NCI-H446 (cell line): ENCODE data around the gene EFCAB6.

Experiments
- DNase-seq, 2 experiments: peaks; one replicate each; lab custom pipeline; 2025; lab: John Stamatoyannopoulos, UW

EFCAB6 gene

DNA sequence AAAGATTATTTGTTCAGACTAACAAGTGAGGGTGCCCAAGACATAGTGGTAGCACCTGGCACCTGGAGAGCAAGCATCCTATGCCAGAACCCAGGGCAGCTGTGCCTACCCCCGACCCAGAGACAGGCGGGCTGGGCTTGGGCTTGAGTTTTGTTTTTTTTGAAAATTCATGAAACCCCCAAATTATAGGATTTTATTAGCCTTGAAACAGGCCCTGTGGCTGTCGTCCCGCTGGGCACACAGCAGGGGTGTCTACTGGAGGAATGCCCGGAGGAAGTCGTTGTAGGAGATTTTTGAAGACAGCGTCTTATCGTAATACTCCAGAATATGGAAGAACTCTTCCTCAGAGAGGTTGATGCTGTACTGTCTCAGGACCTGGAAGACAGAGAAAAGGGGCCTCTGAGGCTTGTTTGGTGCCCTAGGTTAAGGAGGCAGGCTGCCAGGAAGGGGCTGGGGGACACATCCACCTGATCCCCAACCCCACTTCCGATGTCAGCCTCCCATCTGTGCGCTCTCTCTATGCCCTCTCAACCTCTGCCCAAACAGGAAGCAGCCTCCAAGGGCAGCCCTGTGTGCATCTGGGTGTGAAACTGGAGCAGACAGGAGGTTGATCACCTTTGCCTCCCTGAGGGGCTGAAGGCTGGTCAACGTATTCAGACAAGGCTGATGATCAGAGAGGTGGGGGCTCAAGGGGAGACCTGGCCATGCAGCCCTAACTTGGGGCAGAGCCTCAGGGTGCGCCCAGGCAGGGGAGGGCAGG lies 283.3 kb downstream of the EFCAB6 start:
- DNase-seq, result no peak

DNA sequence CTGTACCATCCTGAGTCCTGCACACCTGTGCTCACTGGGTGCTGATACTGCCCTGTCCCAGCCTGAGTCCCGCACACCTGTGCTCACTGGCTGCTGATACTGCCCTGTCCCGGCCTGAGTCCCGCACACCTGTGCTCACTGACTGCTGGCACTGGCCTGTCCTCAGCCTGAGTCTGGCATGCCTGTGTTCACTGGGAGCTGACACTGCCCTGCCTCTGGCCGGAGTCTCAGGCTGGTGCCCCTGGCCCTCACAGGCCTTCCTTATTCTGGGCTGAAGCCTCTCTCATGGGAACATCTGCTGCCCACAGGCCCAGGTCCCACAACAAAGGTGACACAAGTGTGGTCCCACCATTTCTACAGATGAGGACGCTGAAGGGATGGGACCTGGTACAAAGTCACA lies 285.2 kb downstream of the EFCAB6 start:
- DNase-seq, result no peak

GRCh38 chr22:43526117-43526655 lies 285.9 kb downstream of the EFCAB6 start:
- no peak for DNase-seq

DNA sequence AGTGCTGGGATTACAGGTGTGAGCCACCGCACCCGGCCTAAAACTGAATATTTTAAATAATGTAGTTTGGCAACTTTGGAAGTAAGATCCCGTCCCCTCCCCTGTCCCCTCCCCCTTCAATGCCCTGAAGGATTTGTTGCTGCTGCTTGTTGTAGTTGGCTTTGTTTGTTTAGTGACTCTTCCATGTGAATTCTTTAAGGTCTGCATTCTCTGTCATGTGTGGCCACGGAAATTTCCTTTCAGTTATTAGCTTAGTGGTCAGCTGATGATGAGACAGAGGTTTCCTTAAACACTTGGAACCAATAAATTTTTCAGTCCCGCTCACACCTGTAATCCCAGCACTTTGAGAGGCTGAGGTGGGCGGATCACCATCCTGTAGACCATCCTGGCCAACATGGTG lies 290.4 kb downstream of the EFCAB6 start:
- no peak for DNase-seq

- no peak for DNase-seq
These were observed 291.5 kb downstream of the EFCAB6 start for GRCh38 chr22:43520632-43521039.

DNA sequence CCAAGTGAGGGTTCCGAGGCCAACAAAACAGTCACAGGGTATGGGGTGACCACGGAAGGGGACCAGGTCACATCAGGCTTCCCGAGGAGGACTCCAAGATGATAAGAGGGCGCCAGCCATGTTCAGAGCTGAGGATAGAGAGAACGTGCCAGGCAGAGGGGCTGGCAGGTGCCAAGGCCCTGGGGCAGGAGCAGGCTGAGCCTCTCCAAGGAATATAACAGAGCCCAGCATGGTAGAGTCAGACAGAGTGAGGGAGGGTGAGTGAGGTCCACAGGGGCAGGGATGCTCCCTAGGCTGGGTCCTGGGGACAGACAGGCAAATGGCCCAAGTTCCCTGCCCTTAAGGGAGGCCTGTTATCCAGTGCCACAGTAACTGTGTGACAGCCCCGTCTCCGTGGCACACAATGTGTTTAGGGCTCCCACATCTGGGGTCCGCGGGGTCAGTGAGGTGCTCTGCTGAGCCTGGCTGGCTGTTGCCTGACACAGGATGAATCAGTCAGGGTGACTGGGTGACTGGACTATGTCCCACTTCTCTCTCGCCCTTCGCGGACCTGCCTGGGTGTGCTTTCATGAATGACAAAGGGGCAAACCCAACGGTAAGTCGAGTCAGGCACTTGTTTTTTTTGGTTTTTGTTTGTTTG lies 295.0 kb downstream of the EFCAB6 start:
- DNase-seq, result no peak

GRCh38 chr22:43516386-43516785 lies 295.7 kb downstream of the EFCAB6 start:
- no peak for DNase-seq

GRCh38 chr22:43515902-43516301 lies 296.2 kb downstream of the EFCAB6 start:
- DNase-seq, result no peak

DNA sequence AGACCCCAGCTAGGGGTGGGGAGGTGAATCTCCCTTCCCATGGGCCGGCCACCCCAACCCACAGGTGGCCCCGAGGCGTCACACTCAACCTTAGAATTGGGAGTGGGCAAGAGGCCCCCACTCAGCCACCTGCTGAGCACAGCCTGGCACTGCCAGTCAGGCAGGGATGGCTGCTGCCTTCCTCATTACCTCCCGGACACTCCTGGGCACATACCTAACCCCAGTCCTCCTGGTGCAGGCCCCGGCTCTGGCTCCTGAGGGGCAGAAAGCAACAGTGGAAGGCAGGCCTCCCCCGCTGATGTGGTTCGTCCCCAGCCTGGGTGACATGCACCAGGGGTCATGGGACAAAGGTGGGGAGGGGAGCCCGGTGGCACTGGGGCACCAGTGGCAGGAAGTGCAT lies 296.7 kb downstream of the EFCAB6 start:
- no peak for DNase-seq

- no peak for DNase-seq
These were observed 297.5 kb downstream of the EFCAB6 start for GRCh38 chr22:43514476-43515157.

DNA sequence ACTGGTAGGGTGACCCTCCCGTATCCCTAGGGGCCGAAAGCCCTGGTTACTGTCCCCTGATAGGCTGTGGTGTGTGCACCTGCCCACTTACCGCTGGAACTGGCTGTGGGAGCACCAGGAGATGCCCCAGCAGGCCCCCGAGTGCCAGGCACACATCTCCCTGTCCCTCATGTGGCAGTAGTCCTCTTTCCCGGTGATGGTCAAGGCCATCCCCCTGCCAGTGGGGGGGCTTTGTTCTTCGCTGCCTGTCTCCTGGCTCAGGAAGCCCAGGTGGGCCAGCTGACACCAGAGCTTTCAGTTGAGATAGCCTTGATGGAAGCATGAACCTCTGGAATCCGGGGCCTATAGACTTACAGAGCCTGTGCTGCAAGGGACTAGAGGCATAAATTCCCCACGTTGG lies 299.8 kb downstream of the EFCAB6 start:
- DNase-seq, result no peak

DNA sequence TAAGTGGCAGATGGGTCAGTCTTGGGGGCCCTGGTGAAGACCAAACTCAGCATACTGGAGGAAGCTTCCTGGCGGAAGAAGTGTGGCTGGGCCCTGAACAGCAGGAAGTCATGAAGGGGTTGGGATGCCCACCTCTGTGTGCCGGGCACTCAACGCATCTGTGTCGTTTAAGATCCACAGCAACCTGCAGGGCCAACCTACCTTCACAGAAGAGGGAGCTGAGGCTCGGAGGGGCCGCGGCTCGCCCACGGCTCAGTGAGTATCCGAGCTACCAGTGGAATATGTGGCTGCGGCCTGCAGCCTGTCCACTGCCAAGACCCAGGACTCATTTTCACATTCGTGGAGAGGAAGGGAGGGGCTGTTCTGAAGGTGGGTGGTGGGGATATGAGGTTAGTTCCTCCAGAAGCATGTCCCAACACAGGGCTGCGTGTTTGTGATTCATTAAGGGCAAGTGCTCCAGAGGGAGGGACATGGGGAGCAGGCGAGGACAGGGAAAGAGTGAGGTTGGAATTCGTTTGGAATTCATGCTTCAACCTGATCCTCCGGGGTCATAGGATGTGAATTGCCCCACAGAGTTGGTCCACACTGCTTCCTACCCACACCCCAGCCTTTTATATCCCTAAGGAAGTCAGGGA lies 300.7 kb downstream of the EFCAB6 start:
- DNase-seq, result no peak

DNA sequence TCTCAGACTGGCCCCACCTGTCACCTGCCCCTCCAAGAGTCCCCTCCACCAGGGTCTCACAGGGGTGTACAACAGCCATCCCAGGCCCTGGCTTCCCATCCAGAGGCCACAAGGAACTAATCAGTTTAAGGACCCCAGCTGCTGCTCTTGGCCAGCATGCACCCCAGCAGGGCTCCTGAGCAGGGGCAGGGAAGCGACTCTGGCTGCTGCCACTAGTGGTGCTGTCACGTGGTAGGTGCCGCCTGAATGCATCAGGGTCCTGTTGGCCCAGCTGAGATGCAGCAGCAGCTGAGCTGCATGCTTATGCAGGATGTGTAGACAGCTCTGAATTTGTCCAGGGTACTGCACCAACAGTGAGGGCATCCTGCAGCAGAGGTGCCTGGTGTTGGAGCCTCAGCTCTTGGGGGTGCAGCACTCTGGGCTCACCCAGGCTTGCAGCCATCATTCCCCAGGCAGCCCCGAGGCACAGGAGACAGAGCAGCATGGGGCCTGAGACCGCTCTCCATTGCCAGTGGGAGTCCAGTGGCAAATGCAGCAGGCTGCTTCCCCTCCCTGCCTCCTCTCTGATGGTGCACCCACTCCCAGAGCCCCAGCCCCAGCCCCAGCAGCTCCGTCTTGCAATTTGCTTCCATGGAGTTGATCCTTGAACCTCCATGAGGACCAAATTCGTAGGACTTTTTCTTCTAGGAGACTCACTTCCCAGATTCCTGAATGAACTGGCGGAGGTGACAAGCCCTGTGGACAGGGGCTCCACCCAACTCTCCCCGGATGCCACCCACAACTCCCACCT lies 301.6 kb downstream of the EFCAB6 start:
- no peak for DNase-seq

DNA sequence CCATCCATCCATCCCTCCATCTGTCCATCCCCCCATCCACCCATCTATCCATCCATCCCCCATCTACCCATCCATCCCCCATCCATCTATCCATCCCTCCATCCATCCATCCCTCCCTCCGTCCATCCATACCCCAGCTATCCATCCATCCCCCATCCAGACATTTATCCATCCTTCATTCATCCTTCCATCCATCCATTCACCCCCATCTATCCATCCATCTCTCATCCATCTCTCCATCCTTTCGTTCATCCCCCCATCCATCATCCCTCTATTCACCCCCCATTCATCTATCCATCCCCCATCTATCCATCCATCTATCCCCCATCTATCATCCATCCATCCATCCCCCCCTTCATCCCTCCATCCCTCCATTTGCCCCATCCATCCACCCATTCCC lies 302.8 kb downstream of the EFCAB6 start:
- no peak for DNase-seq

DNA sequence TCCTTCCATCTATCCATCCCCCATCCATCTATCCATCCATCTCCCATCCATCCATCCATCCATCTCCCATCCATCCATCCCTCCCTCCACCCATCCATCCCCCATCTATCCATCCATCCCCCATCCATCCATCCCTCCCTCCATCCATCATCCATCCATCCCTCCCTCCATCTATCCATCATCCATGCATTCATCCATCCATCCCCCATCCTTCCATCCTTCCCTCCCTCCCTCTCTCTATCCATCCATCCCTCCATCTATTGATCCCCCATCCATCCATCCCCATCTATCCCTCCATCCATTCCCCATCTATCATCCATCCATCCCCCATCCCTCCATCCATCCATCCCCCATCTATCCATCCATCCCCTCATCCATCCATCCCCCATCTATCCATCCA lies 303.6 kb downstream of the EFCAB6 start:
- DNase-seq, result no peak

- no peak for DNase-seq
These were observed 304.9 kb downstream of the EFCAB6 start for GRCh38 chr22:43507235-43507634.

GRCh38 chr22:43506487-43506886 lies 305.6 kb downstream of the EFCAB6 start:
- DNase-seq, result no peak

GRCh38 chr22:43505896-43506295 lies 306.2 kb downstream of the EFCAB6 start:
- no peak for DNase-seq

DNA sequence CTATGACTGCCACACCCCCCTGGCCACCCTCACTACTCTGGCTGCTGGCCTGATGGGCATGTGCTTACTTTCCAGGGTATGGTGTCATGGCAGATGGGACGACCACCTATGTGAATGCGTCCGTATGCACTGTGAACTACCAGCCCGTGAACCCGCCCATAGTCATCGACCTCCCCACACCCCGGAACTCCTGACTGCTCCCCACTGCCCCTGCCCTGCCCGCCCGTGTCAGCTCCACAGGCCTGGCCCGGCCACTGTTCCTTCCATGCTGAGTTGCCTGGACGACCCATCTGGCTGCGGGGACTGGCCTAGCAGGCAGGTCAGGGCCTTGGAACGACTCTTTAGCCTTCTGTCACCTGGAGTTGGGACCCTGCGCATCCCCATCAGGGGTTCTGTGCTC lies 306.7 kb downstream of the EFCAB6 start:
- DNase-seq, result no peak

GRCh38 chr22:43504666-43505261 lies 307.3 kb downstream of the EFCAB6 start:
- no peak for DNase-seq

DNA sequence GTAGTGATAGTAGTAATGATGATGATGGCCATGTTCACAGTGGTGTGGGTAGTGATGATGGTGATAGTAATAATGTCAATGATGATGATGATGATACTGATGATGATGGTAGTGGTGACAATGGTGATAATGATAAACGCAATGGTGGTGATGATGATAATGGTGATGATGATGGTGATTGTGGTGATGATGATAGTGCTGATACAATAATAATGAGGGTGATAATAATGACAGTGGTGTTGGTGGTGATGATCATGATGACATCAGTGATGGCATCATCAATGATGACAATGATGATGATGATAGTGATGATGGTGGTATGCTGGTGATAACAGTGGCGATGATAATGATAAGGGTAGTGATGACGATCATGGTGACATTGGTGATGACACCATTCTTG lies 308.0 kb downstream of the EFCAB6 start:
- DNase-seq, result no peak
